Measurements from ENCODE around the gene TRIM33. TPM values are rescaled to one million over a fixed set of nuclear protein-coding genes. Genes with fewer than 3 reads are reported as not detected.

Gene TRIM33
- total and polyA plus RNA-seq, 2 experiments from 2014 or later, result 50.3 to 51.1 TPM

GRCh38 chr1:114535401-114535800 is 24.4 kb upstream of the TRIM33 start:
- Histone ChIP-seq H3K27me3 (ENCODE audit: insufficient read depth) (no peaks in the 10 kb centered on the region), H3F3A (replicated peaks; ENCODE audit: low read depth) (no peaks in the 10 kb centered on the region), H3K4me1 (ENCODE audit: insufficient read depth) (no peaks in the 10 kb centered on the region), H2AFZ (no peak overlapping the region), H3K79me2 (replicated peaks; ENCODE audit: insufficient read depth) (no peaks in the 10 kb centered on the region), H3K27ac (ENCODE audit: low read depth) (no peak overlapping the region), H3K9me2 (ENCODE audit: insufficient read depth) (no peaks in the 10 kb centered on the region), H3K4me2 (no peak overlapping the region), H3K4me3 (no peak overlapping the region), H3K36me3 (ENCODE audit: insufficient read depth) (no peaks in the 10 kb centered on the region), H4K20me1 (replicated peaks; ENCODE audit: insufficient read depth) (no peaks in the 10 kb centered on the region)
- Mint-ChIP-seq H3K9me3 (no peaks in the 10 kb centered on the region), H3K27ac (no peak overlapping the region), H3K36me3 (ENCODE audit: low read depth) (no peaks in the 10 kb centered on the region), H3K27me3 (ENCODE audit: insufficient read depth, low read depth, poor library complexity) (no peaks in the 10 kb centered on the region), H3K4me1 (no peaks in the 10 kb centered on the region), H3K4me3 (no peak overlapping the region)
- TF ChIP-seq CREB1 (CRISPR knock-in tag; IDR thresholded peaks at IDR 0.05; ENCODE audit: low read depth), result no peak
- TF ChIP-seq CTCF (conservative IDR thresholded peaks at IDR 0.05; ENCODE audit: low read depth in 2 of 2), result no peak
- TF ChIP-seq JUNB (IDR thresholded peaks at IDR 0.05; ENCODE audit: unreplicated experiment), result no peak
- no peak for TF ChIP-seq ZNF331 (CRISPR knock-in tag; IDR thresholded peaks at IDR 0.05; ENCODE audit: low read depth)
- TF ChIP-seq, protein P1, sequence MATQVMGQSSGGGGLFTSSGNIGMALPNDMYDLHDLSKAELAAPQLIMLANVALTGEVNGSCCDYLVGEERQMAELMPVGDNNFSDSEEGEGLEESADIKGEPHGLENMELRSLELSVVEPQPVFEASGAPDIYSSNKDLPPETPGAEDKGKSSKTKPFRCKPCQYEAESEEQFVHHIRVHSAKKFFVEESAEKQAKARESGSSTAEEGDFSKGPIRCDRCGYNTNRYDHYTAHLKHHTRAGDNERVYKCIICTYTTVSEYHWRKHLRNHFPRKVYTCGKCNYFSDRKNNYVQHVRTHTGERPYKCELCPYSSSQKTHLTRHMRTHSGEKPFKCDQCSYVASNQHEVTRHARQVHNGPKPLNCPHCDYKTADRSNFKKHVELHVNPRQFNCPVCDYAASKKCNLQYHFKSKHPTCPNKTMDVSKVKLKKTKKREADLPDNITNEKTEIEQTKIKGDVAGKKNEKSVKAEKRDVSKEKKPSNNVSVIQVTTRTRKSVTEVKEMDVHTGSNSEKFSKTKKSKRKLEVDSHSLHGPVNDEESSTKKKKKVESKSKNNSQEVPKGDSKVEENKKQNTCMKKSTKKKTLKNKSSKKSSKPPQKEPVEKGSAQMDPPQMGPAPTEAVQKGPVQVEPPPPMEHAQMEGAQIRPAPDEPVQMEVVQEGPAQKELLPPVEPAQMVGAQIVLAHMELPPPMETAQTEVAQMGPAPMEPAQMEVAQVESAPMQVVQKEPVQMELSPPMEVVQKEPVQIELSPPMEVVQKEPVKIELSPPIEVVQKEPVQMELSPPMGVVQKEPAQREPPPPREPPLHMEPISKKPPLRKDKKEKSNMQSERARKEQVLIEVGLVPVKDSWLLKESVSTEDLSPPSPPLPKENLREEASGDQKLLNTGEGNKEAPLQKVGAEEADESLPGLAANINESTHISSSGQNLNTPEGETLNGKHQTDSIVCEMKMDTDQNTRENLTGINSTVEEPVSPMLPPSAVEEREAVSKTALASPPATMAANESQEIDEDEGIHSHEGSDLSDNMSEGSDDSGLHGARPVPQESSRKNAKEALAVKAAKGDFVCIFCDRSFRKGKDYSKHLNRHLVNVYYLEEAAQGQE (IDR thresholded peaks at IDR 0.05; ENCODE audit: unreplicated experiment), result no peak
- no peak for TF ChIP-seq ZNF114 (CRISPR knock-in tag; IDR thresholded peaks at IDR 0.05)
- no peak for TF ChIP-seq EZH2phosphoT487 (IDR thresholded peaks at IDR 0.05; ENCODE audit: unreplicated experiment)
- TF ChIP-seq STAT1 (IDR thresholded peaks at IDR 0.05; ENCODE audit: unreplicated experiment), result no peak
- no peak for TF ChIP-seq ETS1 (IDR thresholded peaks at IDR 0.05)
- no peak for TF ChIP-seq EZH2 (IDR thresholded peaks at IDR 0.05; ENCODE audit: low read depth, unreplicated experiment)
- TF ChIP-seq POLR2AphosphoS5 (IDR thresholded peaks at IDR 0.05; ENCODE audit: low read depth), result no peak
- TF ChIP-seq, protein P2, sequence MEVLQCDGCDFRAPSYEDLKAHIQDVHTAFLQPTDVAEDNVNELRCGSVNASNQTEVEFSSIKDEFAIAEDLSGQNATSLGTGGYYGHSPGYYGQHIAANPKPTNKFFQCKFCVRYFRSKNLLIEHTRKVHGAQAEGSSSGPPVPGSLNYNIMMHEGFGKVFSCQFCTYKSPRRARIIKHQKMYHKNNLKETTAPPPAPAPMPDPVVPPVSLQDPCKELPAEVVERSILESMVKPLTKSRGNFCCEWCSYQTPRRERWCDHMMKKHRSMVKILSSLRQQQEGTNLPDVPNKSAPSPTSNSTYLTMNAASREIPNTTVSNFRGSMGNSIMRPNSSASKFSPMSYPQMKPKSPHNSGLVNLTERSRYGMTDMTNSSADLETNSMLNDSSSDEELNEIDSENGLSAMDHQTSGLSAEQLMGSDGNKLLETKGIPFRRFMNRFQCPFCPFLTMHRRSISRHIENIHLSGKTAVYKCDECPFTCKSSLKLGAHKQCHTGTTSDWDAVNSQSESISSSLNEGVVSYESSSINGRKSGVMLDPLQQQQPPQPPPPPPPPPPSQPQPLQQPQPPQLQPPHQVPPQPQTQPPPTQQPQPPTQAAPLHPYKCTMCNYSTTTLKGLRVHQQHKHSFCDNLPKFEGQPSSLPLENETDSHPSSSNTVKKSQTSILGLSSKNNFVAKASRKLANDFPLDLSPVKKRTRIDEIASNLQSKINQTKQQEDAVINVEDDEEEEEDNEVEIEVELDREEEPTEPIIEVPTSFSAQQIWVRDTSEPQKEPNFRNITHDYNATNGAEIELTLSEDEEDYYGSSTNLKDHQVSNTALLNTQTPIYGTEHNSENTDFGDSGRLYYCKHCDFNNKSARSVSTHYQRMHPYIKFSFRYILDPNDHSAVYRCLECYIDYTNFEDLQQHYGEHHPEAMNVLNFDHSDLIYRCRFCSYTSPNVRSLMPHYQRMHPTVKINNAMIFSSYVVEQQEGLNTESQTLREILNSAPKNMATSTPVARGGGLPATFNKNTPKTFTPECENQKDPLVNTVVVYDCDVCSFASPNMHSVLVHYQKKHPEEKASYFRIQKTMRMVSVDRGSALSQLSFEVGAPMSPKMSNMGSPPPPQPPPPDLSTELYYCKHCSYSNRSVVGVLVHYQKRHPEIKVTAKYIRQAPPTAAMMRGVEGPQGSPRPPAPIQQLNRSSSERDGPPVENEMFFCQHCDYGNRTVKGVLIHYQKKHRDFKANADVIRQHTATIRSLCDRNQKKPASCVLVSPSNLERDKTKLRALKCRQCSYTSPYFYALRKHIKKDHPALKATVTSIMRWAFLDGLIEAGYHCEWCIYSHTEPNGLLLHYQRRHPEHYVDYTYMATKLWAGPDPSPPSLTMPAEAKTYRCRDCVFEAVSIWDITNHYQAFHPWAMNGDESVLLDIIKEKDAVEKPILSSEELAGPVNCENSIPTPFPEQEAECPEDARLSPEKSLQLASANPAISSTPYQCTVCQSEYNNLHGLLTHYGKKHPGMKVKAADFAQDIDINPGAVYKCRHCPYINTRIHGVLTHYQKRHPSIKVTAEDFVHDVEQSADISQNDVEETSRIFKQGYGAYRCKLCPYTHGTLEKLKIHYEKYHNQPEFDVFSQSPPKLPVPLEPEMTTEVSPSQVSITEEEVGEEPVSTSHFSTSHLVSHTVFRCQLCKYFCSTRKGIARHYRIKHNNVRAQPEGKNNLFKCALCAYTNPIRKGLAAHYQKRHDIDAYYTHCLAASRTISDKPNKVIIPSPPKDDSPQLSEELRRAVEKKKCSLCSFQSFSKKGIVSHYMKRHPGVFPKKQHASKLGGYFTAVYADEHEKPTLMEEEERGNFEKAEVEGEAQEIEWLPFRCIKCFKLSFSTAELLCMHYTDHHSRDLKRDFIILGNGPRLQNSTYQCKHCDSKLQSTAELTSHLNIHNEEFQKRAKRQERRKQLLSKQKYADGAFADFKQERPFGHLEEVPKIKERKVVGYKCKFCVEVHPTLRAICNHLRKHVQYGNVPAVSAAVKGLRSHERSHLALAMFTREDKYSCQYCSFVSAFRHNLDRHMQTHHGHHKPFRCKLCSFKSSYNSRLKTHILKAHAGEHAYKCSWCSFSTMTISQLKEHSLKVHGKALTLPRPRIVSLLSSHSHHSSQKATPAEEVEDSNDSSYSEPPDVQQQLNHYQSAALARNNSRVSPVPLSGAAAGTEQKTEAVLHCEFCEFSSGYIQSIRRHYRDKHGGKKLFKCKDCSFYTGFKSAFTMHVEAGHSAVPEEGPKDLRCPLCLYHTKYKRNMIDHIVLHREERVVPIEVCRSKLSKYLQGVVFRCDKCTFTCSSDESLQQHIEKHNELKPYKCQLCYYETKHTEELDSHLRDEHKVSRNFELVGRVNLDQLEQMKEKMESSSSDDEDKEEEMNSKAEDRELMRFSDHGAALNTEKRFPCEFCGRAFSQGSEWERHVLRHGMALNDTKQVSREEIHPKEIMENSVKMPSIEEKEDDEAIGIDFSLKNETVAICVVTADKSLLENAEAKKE (CRISPR knock-in tag; IDR thresholded peaks at IDR 0.05), result no peak
- TF ChIP-seq NANOG (IDR thresholded peaks at IDR 0.05; ENCODE audit: borderline replicate concordance), result no peak
- no peak for DNase-seq (ENCODE audit: low spot score)
- no peak for ATAC-seq

Data from GM23338 (cell line).